ENCODE data around the gene DDX60. TPM values are rescaled to one million over a fixed set of nuclear protein-coding genes. Genes with fewer than 3 reads are reported as not detected.
"Not testable (repeated sequence)": the region's sequence is repeated elsewhere in the genome, so short reads cannot be mapped to it uniquely, and the experiment has no call there.

DDX60 gene
- total RNA-seq, 4 donors from 2014 or later = 6.1 to 17.3 (median 15.4) TPM

GRCh38 chr4:168309781-168310180 is 8.8 kb downstream of the DDX60 start:
- WGBS = 39% methylated on average over 2 of the region's 2 CpGs
- no peaks in the 10 kb centered on the region for H3K4me1 ChIP-seq
- peaks cover under 1% of the 10 kb centered on the region for H3K36me3 ChIP-seq
- no peak for DNase-seq (ENCODE audit: low spot score in 2 of 2)
- H3K9me3 ChIP-seq = no peaks in the 10 kb centered on the region
- H3K4me3 ChIP-seq = no peak overlapping the region
- no peak for TF ChIP-seq EP300 (IDR thresholded peaks at IDR 0.05)
- no peak for TF ChIP-seq POLR2AphosphoS5 (IDR thresholded peaks at IDR 0.05)
- TF ChIP-seq CTCF (IDR thresholded peaks at IDR 0.05) = no peak
- TF ChIP-seq POLR2A (IDR thresholded peaks at IDR 0.05) = no peak
- H3K27ac ChIP-seq = no peak overlapping the region
- H3K27me3 ChIP-seq = no peaks in the 10 kb centered on the region

DNA sequence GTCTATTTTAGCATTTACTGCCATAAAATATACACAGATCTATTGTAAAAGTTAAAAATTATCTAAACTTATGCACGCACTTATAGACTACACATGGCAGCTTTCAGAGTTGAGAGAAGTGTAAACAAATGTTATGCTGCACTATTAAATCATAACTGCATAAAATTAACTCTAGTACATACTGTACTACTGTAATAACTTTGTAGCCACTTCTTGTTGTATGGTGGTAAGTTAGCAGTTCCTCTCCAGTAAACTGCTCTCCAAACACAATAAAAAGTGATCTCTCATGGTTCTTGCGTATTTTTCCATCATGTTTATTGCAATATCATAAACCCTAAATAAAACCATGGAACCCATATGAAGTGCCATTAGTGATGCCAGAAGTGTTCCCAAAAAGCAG is 9.6 kb downstream of the DDX60 start:
- Histone ChIP-seq H3K4me1 (no peaks in the 10 kb centered on the region), H3K36me3 (peaks cover 7% of the 10 kb centered on the region), H3K27ac (no peak overlapping the region), H3K9me3 (no peaks in the 10 kb centered on the region), H3K27me3 (no peaks in the 10 kb centered on the region), H3K4me3 (no peak overlapping the region)
- 99% methylated on average over 2 of the region's 2 CpGs for WGBS
- DNase-seq (ENCODE audit: low spot score in 2 of 2) = no peak
- TF ChIP-seq POLR2AphosphoS5 (IDR thresholded peaks at IDR 0.05) = no peak

GRCh38 chr4:168306476-168306875 is 12.1 kb downstream of the DDX60 start:
- Histone ChIP-seq H3K27me3 (no peaks in the 10 kb centered on the region), H3K27ac (no peak overlapping the region), H3K9me3 (no peaks in the 10 kb centered on the region), H3K4me1 (no peaks in the 10 kb centered on the region), H3K4me3 (no peak overlapping the region), H3K36me3 (peaks cover 14% of the 10 kb centered on the region)
- WGBS = 86% methylated on average over 7 of the region's 7 CpGs
- no peak for TF ChIP-seq POLR2AphosphoS5 (IDR thresholded peaks at IDR 0.05)
- no peak for TF ChIP-seq POLR2A (IDR thresholded peaks at IDR 0.05)
- no peak for TF ChIP-seq CTCF (IDR thresholded peaks at IDR 0.05)
- no peak for TF ChIP-seq EP300 (IDR thresholded peaks at IDR 0.05)
- no peak for DNase-seq (ENCODE audit: low spot score in 2 of 2)

GRCh38 chr4:168304744-168305459 is 13.7 kb downstream of the DDX60 start:
- Histone ChIP-seq H3K36me3 (peaks cover 17% of the 10 kb centered on the region), H3K27ac (no peak overlapping the region), H3K27me3 (no peaks in the 10 kb centered on the region), H3K9me3 (no peaks in the 10 kb centered on the region), H3K4me3 (no peak overlapping the region), H3K4me1 (no peaks in the 10 kb centered on the region)
- DNase-seq (ENCODE audit: low spot score in 2 of 2) = no peak
- TF ChIP-seq EP300 (IDR thresholded peaks at IDR 0.05) (no peak), POLR2AphosphoS5 (IDR thresholded peaks at IDR 0.05) (no peak), POLR2A (IDR thresholded peaks at IDR 0.05) (no peak), CTCF (IDR thresholded peaks at IDR 0.05) (no peak)
- WGBS = 64% methylated on average over 3 of the region's 3 CpGs

- not testable (repeated sequence) for H3K4me3 ChIP-seq; H3K9me3 ChIP-seq; H3K4me1 ChIP-seq; H3K27me3 ChIP-seq; H3K27ac ChIP-seq; DNase-seq (ENCODE audit: low spot score in 2 of 2)
- peaks cover 17% of the 10 kb centered on the region for H3K36me3 ChIP-seq
- 94% methylated on average over 5 of the region's 5 CpGs for WGBS
These were observed 15.1 kb downstream of the DDX60 start for GRCh38 chr4:168303430-168303829.

GRCh38 chr4:168293386-168293975 is 25.1 kb downstream of the DDX60 start:
- WGBS = 91% methylated on average over 3 of the region's 3 CpGs

More at GRCh38 chr4:168293386-168293975, 25.1 kb downstream of the DDX60 start:
- H3K27ac ChIP-seq = no peak overlapping the region
- no peak overlapping the region for H3K4me3 ChIP-seq
- TF ChIP-seq POLR2AphosphoS5 (IDR thresholded peaks at IDR 0.05) (no peak), EP300 (IDR thresholded peaks at IDR 0.05) (no peak), POLR2A (IDR thresholded peaks at IDR 0.05) (no peak), CTCF (IDR thresholded peaks at IDR 0.05) (no peak)
- H3K4me1 ChIP-seq = no peaks in the 10 kb centered on the region
- DNase-seq (ENCODE audit: low spot score in 2 of 2) = no peak
- H3K9me3 ChIP-seq = no peaks in the 10 kb centered on the region
- peaks cover 24% of the 10 kb centered on the region for H3K36me3 ChIP-seq
- no peaks in the 10 kb centered on the region for H3K27me3 ChIP-seq

Data from suprapubic skin (tissue), 4 donors.